ENCODE measurements around the gene FAM78A.

Gene FAM78A

DNA sequence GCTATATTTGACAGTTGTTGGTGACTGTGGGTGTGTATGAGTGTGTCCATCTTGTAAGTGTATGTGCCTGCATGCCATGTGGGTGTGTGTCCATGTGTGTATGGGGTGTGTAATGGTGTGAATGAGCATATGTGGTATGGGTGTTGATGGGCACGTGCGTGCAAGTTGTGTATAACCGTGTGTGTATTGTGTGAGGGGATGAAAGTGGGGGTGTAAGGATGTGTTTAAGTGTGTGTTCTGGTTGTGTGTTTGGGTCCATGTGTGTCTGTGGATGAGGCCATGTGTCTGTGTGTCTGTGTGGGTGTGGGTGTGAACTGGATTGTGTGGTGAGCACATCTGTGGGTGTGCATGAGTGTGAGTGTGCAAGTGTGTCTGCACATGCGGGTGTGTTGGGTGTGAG, 5.9 kb upstream of the FAM78A start:
- Histone ChIP-seq H3K36me3 (ENCODE audit: insufficient read depth, low read length) (no peaks in the 10 kb centered on the region), H3K4me3 (ENCODE audit: low read length) (no peak overlapping the region), H3K27me3 (ENCODE audit: insufficient read depth, low read length) (peaks cover 36% of the 10 kb centered on the region), H3K4me1 (ENCODE audit: insufficient read depth, low read length) (peaks cover 16% of the 10 kb centered on the region), H3K9me3 (ENCODE audit: low read length) (no peaks in the 10 kb centered on the region), H2AFZ (ENCODE audit: low read depth, low read length) (no peak overlapping the region)

DNA sequence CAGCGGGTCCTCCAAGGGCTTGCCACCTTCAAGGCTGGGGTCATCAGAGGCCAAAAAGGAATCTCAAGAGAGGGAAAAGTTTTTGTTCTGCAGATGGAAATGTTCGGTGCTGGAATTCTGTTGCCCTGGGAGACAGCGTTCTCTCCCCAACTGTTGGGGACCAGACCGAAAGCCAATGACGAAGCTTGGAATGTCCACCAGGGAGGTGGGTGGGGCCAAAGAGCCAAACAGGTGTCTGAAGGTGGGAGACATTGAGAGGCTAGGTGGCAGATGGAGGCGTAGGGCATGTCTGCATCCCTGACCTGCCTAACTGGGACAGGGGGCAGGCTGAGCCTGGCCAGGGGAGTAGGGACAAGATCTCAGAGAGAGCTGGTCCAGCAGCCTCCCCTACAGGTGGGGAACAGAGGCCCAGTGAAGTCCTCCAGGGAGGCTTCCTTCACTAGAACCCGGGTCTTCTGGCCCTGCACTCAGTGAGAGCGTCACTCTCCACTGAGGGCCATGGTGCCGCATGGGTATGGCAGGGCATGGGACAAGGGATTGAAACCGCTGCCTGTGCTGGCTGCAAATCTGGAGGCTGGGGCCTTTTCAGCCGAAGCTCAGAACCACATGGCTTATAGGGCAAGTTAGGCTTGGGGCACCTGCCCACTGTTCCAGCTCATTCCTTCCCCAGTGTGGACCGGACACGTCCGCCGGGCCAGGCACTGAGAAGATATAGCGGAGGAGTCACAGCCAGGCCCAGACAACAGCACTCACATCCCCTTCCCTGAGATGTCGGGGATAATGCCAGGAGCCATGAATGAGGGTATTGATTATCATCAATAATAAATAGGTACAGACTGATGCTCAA, 5.0 kb upstream of the FAM78A start:
- Histone ChIP-seq H3K4me3 (ENCODE audit: low read length) (no peak overlapping the region), H3K4me1 (ENCODE audit: insufficient read depth, low read length) (peaks cover 16% of the 10 kb centered on the region), H3K36me3 (ENCODE audit: insufficient read depth, low read length) (no peaks in the 10 kb centered on the region), H3K27me3 (ENCODE audit: insufficient read depth, low read length) (peaks cover 37% of the 10 kb centered on the region), H3K9me3 (ENCODE audit: low read length) (no peaks in the 10 kb centered on the region), H2AFZ (ENCODE audit: low read depth, low read length) (no peak overlapping the region)

DNA sequence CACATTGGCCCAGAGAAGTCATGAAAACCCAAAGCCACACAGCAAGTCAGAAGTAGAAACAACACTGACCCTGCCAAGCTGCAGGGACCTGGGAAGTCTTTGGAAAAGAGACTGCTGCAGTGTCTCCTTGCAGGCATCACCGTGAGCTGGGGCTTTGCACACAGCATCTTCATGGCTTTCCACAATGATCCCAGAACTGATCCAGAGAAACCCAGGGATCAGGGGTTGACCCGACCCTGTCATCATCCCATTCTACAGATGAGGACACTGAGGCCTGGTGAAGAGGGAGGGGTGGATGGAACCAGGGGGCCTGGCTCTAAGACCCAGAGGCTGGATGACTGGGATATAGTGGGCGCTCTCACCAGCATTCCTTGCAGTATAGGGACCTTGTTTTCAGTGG, 4.3 kb upstream of the FAM78A start:
- H3K36me3 ChIP-seq (ENCODE audit: insufficient read depth, low read length) = no peaks in the 10 kb centered on the region

DNA sequence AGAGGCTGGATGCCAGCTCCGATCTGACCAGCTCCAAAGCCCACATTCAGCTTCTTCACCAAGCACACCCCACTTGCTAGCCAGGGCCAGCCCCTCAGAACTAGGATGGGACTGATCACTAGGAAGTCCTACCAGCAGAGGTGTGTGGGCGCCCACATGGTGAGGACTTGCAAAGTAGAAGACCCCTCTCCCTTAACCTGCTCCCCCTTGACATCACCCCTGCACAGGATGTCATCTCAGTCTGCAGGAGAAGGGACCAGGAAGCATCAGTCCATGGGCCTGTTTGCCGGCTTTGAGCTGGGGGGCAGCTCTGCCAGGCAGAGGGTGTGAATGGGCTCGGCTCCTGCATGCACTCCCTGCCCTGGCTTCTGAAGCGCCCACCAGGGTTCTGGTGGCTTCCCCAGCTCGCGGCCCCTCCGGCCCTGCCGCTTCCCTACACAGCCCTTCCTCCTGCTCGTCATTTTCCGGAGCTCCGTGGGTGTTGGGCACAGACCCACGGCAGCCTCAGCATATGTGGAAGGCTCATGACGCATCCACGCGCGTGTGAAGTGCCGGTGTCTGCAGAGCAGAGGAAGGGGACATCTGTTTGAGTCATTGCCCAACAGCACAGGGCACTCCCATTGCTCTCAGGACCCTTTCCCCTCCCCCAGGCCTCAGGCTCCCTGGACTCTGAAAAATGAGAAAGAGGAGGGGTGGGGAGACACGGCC, 3.7 kb upstream of the FAM78A start:
- H2AFZ ChIP-seq (ENCODE audit: low read depth, low read length) = no peak overlapping the region
- H3K4me3 ChIP-seq (ENCODE audit: low read length) = no peak overlapping the region
- no peaks in the 10 kb centered on the region for H3K9me3 ChIP-seq (ENCODE audit: low read length)
- H3K4me1 ChIP-seq (ENCODE audit: insufficient read depth, low read length) = peaks cover 18% of the 10 kb centered on the region
- H3K36me3 ChIP-seq (ENCODE audit: insufficient read depth, low read length) = no peaks in the 10 kb centered on the region
- peaks cover 50% of the 10 kb centered on the region for H3K27me3 ChIP-seq (ENCODE audit: insufficient read depth, low read length)

More for the DNA sequence above, 4.3 kb upstream of the FAM78A start:
- Histone ChIP-seq H3K4me3 (ENCODE audit: low read length) (no peak overlapping the region), H3K9me3 (ENCODE audit: low read length) (no peaks in the 10 kb centered on the region), H3K27me3 (ENCODE audit: insufficient read depth, low read length) (peaks cover 44% of the 10 kb centered on the region), H3K4me1 (ENCODE audit: insufficient read depth, low read length) (peaks cover 16% of the 10 kb centered on the region), H2AFZ (ENCODE audit: low read depth, low read length) (no peak overlapping the region)

DNA sequence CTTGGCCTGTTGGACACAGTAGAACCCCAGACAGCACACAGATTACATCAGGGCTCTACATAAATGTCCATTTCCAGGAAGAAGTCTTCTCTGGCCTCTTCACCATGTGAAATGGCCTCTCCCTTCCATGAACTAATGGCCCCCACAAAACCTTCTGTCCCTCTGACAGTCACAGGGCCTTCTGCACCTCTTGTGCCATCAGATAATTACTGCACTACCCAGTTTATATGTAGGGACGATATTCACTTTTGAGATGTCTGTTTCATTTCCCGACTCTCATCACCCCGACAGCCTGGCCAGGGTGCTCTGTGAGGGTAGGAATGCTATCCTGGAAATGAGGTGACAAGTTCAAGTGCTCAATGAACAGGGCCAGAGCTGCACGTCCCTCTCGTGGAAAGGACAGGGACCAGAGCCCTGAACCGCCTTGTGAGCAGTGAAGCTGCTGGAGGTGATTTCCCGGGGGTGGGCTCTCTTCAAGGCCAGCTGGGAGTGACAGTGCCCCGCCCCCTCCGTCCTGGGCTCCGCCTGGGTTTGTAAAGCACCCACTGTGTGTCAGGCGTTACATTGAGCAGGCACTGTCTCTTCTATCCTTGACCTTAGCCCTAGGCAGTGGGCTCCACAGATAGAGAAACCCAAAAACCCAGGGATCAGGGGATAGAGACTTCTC, 3.0 kb upstream of the FAM78A start:
- Histone ChIP-seq H3K36me3 (ENCODE audit: insufficient read depth, low read length) (no peaks in the 10 kb centered on the region), H3K4me3 (ENCODE audit: low read length) (no peak overlapping the region), H2AFZ (ENCODE audit: low read depth, low read length) (no peak overlapping the region), H3K9me3 (ENCODE audit: low read length) (no peaks in the 10 kb centered on the region), H3K4me1 (ENCODE audit: insufficient read depth, low read length) (peaks cover 18% of the 10 kb centered on the region), H3K27me3 (ENCODE audit: insufficient read depth, low read length) (peaks cover 52% of the 10 kb centered on the region)

DNA sequence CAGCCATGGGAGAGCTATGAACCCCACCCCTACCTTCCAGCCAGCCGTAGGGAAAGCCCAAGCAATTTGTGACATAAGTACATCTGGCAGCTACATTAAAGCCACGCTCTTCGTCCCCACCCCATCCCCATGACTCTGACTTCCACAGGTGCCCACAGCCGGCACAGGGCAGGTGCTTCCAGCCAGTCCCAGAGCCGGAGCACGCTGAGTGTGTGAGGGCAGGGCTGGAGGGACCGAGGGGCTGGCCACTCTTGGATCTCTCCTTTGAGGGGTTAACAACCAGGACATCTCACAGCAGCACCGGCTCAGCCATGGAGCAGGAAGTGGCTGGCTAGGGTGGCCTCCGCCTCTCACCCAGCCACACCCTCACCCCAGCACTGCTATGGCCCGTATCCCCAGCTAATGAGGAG, 2.4 kb upstream of the FAM78A start:
- peaks cover 18% of the 10 kb centered on the region for H3K4me1 ChIP-seq (ENCODE audit: insufficient read depth, low read length)
- H3K36me3 ChIP-seq (ENCODE audit: insufficient read depth, low read length) = no peaks in the 10 kb centered on the region
- no peaks in the 10 kb centered on the region for H3K9me3 ChIP-seq (ENCODE audit: low read length)
- peaks cover 46% of the 10 kb centered on the region for H3K27me3 ChIP-seq (ENCODE audit: insufficient read depth, low read length)
- H3K4me3 ChIP-seq (ENCODE audit: low read length) = no peak overlapping the region
- no peak overlapping the region for H2AFZ ChIP-seq (ENCODE audit: low read depth, low read length)

DNA sequence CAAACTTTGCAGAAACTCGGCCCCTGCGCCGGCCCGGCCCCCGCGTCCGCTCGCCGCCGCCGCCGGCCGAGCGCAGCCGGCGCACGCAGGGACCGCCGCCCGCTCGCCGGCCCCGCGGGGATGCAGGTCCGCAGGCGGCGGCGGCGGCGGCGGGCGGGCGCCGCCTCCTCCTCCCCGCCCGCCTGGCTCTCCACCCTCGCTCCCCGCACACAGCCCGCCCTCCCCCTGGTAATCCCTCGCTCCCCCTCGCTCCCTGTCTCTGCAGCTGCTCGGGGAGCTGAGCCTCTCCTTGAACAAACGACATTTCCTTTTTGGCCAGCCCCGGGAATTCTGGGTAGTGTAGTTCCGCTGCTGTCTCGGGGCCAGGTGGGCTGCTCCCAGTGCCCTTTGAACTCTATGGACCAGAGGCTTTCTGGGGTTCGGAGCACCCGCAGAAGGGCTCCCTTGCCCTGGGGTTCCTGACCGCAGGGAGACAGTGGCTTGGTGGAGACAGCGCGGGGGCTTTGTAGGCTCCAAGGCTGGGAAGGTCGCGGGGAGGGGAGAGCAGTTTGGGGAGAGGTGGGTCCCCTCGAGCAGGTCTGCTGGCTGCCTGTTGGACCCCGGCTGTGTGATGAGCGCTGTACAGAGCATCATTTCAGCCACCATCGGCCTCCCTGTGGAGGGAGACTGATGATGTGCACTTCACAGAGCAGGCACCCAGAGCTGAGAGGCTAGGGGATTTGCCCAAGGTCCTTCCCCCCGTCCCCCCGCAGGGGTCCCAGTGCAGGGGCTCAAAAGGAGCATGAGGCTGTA, 1.8 kb upstream of the FAM78A start:
- H3K4me1 ChIP-seq (ENCODE audit: insufficient read depth, low read length) = peaks cover 16% of the 10 kb centered on the region
- no peaks in the 10 kb centered on the region for H3K36me3 ChIP-seq (ENCODE audit: insufficient read depth, low read length)
- peaks cover 41% of the 10 kb centered on the region for H3K27me3 ChIP-seq (ENCODE audit: insufficient read depth, low read length)
- peak overlapping the region; percentile 43 for H3K4me3 ChIP-seq (ENCODE audit: low read length)
- no peak overlapping the region for H2AFZ ChIP-seq (ENCODE audit: low read depth, low read length)
- no peaks in the 10 kb centered on the region for H3K9me3 ChIP-seq (ENCODE audit: low read length)

DNA sequence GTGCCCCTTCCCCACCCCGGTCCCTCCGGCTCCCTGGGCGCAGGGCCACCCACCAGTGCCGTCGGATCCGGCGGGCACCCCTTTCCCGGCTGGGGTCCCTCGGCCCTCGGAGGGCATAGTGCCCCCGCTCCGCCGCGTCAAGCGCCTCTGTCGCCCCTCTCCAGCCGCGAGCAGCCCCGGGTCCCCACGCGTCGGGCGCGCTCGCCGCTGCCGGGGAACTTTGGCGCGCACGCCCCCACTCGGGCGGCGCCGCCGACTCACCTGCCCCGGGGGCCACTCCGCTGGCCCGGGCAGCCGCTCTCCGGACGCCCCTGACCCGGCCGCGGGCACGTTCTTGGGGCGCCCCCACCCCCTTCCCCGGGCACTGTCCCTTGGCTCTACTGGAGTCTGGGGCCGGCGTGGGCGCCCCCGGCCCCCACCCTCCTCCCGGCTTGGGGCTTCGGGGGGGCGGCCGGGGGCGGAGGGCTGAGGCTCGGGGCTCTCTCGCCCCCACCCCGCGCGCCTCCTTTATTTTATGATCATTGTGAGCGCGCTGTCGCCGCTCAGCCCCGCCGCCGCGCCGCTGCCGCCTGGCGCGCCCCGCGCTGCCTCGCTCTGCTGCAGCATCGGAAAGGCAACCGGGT, 1.1 kb upstream of the FAM78A start:
- Histone ChIP-seq H2AFZ (ENCODE audit: low read depth, low read length) (peak overlapping the region; percentile 57), H3K4me1 (ENCODE audit: insufficient read depth, low read length) (peaks cover 16% of the 10 kb centered on the region), H3K4me3 (ENCODE audit: low read length) (peak overlapping the region; percentile 43), H3K27me3 (ENCODE audit: insufficient read depth, low read length) (peaks cover 38% of the 10 kb centered on the region), H3K9me3 (ENCODE audit: low read length) (no peaks in the 10 kb centered on the region), H3K36me3 (ENCODE audit: insufficient read depth, low read length) (no peaks in the 10 kb centered on the region)

DNA sequence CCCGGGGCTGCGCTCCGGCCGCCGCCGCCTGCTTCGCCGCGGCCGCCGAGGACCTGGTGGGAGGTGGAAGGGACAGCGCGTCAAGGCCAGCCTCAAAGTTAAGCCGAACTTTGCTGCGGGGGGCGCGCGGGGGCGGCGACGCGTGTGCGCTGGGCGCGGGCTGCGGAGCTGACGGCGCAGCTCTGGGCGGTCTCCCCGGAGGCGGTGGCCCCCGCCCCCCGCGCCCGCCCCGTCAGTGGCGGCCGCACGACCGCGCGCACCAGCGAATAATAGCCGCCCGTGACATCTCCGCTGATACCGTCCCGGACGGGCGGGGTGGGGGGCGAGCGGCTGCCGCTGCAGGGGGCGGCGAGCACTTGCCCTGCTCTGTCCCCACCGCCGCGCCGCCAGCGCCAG, 579 bp upstream of the FAM78A start:
- peaks cover 33% of the 10 kb centered on the region for H3K27me3 ChIP-seq (ENCODE audit: insufficient read depth, low read length)
- H3K4me1 ChIP-seq (ENCODE audit: insufficient read depth, low read length) = peaks cover 16% of the 10 kb centered on the region
- peak overlapping the region; percentile 43 for H3K4me3 ChIP-seq (ENCODE audit: low read length)
- H3K36me3 ChIP-seq (ENCODE audit: insufficient read depth, low read length) = no peaks in the 10 kb centered on the region
- H3K9me3 ChIP-seq (ENCODE audit: low read length) = no peaks in the 10 kb centered on the region
- peak overlapping the region; percentile 57 for H2AFZ ChIP-seq (ENCODE audit: low read depth, low read length)

DNA sequence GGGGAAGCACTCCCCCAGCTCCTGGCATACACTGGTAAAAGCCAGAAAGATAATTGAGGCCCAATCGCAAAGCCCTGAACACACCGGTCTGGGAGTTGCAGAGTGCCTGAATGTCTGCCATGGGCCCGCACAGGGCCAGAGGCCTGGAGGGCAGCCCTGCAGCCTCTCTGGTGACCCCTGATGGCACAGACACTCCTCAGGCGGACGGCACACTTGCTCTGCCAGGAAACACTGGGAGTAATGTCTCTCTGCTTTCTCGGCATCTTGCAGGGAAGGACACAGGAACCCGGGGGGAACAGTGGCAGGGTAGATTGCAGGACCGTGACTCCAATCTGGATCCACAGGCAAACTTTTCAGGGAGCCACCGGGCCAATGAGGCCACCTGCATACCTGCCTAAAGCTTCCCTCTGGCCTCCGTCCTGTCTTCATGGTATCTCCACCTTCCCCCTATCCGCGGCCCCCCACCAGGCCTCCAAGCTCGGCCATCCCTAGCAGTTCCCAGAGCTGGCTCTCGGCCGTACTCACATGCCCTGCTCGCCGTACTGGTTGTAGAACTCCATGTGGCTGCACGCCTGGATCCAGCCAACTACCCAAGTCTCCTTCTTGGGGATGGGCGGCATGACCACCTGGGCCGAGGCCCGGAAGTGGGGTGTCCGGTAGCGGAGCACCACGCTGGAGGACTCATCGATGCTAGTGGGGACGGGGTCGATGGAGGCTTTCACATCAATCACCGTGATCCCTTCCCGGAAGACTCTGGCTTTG, 797 bp downstream of the FAM78A start:
- H3K36me3 ChIP-seq (ENCODE audit: insufficient read depth, low read length) = no peaks in the 10 kb centered on the region
- no peak overlapping the region for H3K4me3 ChIP-seq (ENCODE audit: low read length)
- no peaks in the 10 kb centered on the region for H3K9me3 ChIP-seq (ENCODE audit: low read length)
- H2AFZ ChIP-seq (ENCODE audit: low read depth, low read length) = no peak overlapping the region
- peaks cover 22% of the 10 kb centered on the region for H3K27me3 ChIP-seq (ENCODE audit: insufficient read depth, low read length)
- H3K4me1 ChIP-seq (ENCODE audit: insufficient read depth, low read length) = peaks cover 10% of the 10 kb centered on the region

DNA sequence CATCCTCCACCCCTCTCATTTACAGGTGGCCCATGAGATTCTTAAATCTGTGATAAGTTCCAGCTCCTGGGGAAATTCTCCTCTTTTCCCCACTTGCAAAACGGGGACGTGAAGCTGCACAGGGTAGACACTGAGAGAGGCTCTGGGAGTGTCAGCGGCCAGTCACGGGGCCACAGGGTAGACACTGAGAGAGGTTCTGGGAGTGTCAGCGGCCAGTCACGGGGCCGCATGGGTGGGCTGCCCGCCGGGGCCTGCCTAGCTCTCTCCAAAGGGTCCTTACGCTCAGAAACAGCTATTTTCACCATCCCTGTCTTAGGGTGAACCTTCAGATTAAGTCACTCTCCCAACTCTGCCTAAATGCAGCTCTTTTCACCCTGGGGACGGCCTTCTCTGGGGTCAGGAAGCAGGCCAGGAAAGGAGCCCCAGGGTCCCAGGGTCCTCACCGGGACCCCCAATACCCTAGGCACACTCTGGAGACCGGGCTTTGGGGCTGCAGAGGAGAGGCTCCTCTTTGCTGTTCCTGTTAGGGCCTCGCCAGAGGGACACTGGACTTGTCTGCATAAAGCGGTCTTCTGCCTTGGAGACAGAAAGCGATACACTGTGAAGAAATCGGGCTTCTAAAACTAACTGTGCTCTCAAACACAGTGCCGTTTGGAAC, 1.5 kb downstream of the FAM78A start:
- no peaks in the 10 kb centered on the region for H3K9me3 ChIP-seq (ENCODE audit: low read length)
- H3K27me3 ChIP-seq (ENCODE audit: insufficient read depth, low read length) = peaks cover 22% of the 10 kb centered on the region
- no peaks in the 10 kb centered on the region for H3K36me3 ChIP-seq (ENCODE audit: insufficient read depth, low read length)
- no peak overlapping the region for H2AFZ ChIP-seq (ENCODE audit: low read depth, low read length)
- H3K4me3 ChIP-seq (ENCODE audit: low read length) = no peak overlapping the region
- peaks cover 5% of the 10 kb centered on the region for H3K4me1 ChIP-seq (ENCODE audit: insufficient read depth, low read length)
